Fibroblast of skin of scalp (primary cell): ENCODE results near the gene COL1A2.

Experiments
- DNase-seq: peaks from one replicate; pipeline ENCODE4 v3.0.0-alpha.2; 2013

The COL1A2 gene

GRCh38 chr7:94436700-94437099 lies 42.0 kb downstream of the COL1A2 start:
- no peak for DNase-seq

GRCh38 chr7:94439893-94440381 lies 45.2 kb downstream of the COL1A2 start:
- DNase-seq = peak; percentile 62

DNA sequence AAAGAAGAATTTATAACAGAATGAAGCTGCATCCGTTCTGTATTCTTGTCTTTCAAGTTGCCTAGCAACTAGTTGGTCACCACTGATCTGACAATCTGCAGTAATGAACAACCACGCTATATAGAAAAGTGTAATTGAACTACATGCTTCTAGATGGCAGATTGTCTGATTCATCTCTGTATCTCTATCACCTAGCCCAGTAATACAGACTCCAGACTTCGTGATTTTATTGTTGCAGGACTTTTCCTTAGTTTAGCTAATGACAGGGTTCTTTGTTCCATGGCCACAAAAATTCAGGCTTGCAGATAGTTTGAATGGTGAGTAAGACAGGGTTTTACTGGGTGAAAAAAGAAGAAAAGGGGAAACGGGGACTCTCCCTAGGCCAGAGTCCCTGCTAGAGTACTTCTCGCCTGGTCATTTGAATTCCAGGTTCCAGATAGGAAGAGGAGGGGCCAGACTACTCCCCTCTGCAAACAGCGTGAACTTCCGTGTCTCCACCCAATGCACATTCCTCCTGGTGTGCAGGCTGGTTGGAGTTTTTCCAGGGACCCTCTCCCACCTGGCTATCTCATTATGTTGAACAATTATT lies 45.9 kb downstream of the COL1A2 start:
- DNase-seq = peak; percentile 26

- DNase-seq = no peak
Measured at GRCh38 chr7:94441138-94441537, 46.4 kb downstream of the COL1A2 start.

- no peak for DNase-seq
Measured at GRCh38 chr7:94442639-94443038, 47.9 kb downstream of the COL1A2 start.

DNA sequence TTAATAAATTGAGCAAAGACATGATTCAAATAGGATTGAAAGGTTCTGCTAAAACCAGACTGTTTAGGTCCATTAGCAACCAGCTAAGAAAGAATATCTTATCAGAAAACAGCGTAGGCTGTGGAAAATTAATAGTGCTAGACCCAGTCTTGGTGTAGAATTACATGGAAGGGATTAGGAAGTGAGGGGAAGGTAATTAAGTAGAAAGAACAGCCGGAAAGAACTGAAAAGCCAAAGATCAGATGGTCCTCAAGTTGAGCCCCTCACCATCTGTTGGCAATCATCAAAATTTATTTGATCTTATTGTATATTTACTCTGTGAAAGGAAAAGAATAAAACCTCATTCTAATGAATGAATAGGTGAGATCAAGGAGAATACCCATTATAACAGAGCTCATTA lies 50.1 kb downstream of the COL1A2 start:
- DNase-seq = no peak

DNA sequence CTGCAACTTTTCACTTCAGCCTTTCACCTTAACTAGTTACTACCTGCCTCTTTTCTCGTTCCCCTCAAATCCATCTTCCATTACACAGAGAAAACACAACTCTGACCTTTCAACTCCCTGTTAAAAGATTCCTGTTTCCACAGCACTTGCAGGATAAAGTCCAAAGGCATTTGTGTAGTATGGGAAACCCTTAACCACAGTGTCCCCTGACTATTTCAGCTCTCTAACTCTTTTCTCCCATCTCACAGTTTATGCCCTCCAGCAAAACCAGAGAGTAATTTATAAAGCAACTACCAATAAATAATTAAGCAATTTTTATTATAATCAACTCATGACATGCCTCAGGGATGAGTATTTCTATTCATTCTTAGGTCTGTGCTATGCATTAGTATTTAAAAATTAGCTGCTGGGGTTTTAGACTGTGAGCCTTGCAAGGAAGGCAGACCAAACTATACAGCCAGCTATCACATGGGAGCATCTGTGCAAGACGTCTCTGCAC lies 51.0 kb downstream of the COL1A2 start:
- DNase-seq = no peak

GRCh38 chr7:94446308-94446707 lies 51.6 kb downstream of the COL1A2 start:
- DNase-seq = no peak

GRCh38 chr7:94449151-94449725 lies 54.5 kb downstream of the COL1A2 start:
- DNase-seq = peak; percentile 62

GRCh38 chr7:94450044-94450697 lies 55.5 kb downstream of the COL1A2 start:
- no peak for DNase-seq

DNA sequence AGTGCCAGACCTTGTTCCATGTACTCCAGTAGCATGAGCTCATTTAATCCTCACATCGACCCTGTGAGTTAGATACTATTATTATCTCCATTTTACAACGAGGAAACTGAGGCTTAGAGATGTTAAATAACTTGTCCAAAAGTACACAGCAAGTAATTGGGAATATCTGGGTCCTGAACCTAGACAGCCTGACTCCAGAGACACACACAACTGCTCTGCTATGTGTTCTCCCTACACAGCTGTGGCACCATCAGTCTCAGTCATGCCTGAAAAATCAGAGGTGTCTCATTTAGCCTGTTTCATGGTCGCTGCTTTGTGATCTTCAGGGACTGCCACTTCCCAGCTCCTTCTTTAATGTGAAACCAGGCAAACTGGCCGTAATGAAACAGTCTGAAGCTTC lies 56.5 kb downstream of the COL1A2 start:
- DNase-seq = no peak

DNA sequence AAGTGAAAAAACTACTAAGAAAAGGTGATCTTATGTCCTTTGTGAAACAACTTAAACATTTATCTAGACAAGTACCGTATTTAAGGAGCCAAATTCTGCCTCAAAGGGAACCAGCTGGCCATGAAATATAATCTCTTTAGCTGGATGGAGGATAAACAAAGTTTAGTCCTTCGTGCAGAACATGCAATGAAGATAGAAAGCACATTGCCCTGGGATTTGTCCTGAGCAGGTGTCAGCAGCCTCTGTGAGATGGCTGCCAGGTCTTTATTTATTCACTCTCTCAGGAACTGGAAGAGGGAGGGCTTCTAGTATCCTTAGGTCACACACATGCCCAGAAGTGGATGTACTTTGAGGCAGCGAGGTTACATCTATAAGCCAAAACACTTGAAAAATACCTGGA lies 57.5 kb downstream of the COL1A2 start:
- DNase-seq = no peak

GRCh38 chr7:94453898-94454297 lies 59.2 kb downstream of the COL1A2 start:
- DNase-seq = no peak

GRCh38 chr7:94458041-94458440 lies 63.3 kb downstream of the COL1A2 start:
- no peak for DNase-seq

GRCh38 chr7:94466516-94466915 lies 71.8 kb downstream of the COL1A2 start:
- DNase-seq = peak; percentile 31

GRCh38 chr7:94471604-94472003 lies 76.9 kb downstream of the COL1A2 start:
- DNase-seq = no peak

GRCh38 chr7:94472608-94473007 lies 77.9 kb downstream of the COL1A2 start:
- no peak for DNase-seq

DNA sequence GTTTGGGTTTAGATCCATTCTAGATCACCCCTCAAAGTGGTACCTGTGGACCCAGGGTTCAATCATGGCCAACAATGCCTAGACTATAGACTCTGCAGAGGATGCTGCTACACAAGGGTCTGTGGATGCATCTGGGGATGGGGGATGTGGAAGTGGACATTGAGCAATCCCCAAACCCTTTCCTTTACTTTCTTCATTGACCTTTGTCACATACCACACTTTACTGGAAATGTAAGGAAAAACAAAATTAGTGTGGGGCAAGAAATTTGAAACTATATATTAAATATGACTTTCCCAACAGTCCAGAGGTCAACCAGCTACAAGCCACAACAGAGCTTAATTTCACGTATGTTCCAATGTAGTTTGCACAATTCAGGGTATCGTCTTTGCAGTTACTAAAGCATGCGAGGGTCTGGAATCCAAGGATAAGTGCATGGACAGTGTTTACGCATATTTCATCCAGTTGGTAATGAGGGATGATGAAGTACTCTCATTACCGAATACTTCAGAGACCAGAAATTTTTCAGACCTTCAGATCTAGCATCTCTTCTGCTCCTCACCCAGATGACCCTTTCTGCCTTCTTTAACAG lies 81.7 kb downstream of the COL1A2 start:
- no peak for DNase-seq

GRCh38 chr7:94477878-94478277 lies 83.2 kb downstream of the COL1A2 start:
- DNase-seq = no peak

DNA sequence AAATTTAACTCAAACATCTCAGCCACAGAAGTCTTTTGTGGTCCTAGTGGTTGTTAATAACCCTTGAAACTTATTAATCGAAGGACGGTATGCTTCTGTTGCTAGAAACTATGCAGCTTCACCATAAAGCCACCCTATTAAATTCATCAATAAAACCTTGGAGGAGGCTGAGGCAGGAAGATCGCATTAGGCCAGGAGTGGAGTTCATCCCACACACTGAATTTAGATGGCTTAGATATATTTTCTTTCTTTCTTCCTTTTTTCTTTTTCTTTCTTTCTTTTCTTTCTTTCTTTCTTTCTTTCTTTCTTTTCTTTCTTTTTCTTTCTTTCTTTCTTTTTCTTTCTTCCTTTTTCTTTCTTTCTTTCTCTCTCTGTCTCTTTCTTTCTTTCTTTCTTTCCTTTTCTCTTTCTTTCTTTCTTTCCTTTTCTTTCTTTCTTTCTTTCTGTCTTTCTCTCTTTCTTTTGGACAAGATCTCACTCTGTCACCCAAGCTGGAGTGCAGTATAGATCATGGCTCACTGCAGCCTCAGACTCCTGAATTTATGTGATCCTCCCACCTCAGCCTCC lies 84.0 kb downstream of the COL1A2 start:
- DNase-seq = no peak
